H9 (cell line): ENCODE measurements around the gene SCGB1C1. TPM values are rescaled to one million over a fixed set of nuclear protein-coding genes. Genes with fewer than 3 reads are reported as not detected.

Source experiments
- DNase-seq: peaks from one replicate; pipeline ENCODE4 v3.0.0-alpha.2; 2017
- H2AFZ ChIP-seq: one replicate; pipeline ENCODE4 v1.6.1; 2013; ENCODE audit warnings: mild to moderate bottlenecking, low read length, control low read depth, moderate library complexity
- H2AK5ac ChIP-seq: 2 replicates; pipeline ENCODE4 v1.6.1; 2013; ENCODE audit warnings: low read length, control low read depth, mixed read lengths; ENCODE audit not compliant: insufficient read length
- H2BK120ac ChIP-seq: one replicate; pipeline ENCODE4 v1.6.1; 2013; ENCODE audit warnings: low read depth, mild to moderate bottlenecking, low read length, control low read depth, inconsistent platforms; ENCODE audit not compliant: poor library complexity, severe bottlenecking
- H2BK12ac ChIP-seq: 2 replicates; pipeline ENCODE4 v1.6.1; 2013; ENCODE audit warnings: low read length, control low read depth, mixed read lengths, low read depth; ENCODE audit not compliant: insufficient read length
- H2BK15ac ChIP-seq: 2 replicates; pipeline ENCODE4 v1.6.1; 2013; ENCODE audit warnings: low read depth, low read length, control low read depth
- H2BK20ac ChIP-seq: one replicate; pipeline ENCODE4 v1.6.1; 2013; ENCODE audit warnings: low read depth, mild to moderate bottlenecking, low read length, control low read depth, inconsistent platforms; ENCODE audit not compliant: poor library complexity, severe bottlenecking
- H2BK5ac ChIP-seq: 2 replicates; pipeline ENCODE4 v1.6.1; 2013; ENCODE audit warnings: low read length, control low read depth, mixed read lengths; ENCODE audit not compliant: insufficient read length
- H3K14ac ChIP-seq: 2 replicates; pipeline ENCODE4 v1.6.1; 2013; ENCODE audit warnings: low read length, control low read depth; ENCODE audit not compliant: insufficient read depth
- H3K18ac ChIP-seq: 2 replicates; pipeline ENCODE4 v1.6.1; 2013; ENCODE audit warnings: low read depth, mild to moderate bottlenecking, mixed read lengths, low read length, control low read depth; ENCODE audit not compliant: insufficient read length
- H3K23ac ChIP-seq: 2 replicates; pipeline ENCODE4 v1.6.1; 2013; ENCODE audit warnings: low read length, control low read depth, mixed read lengths, low read depth; ENCODE audit not compliant: insufficient read length
- H3K23me2 ChIP-seq: 2 replicates; pipeline ENCODE4 v1.6.1; 2013; ENCODE audit warnings: low read depth, mild to moderate bottlenecking, mixed read lengths, low read length, control low read depth; ENCODE audit not compliant: insufficient read length, poor library complexity, severe bottlenecking
- H3K27ac ChIP-seq: 2 replicates; pipeline ENCODE4 v1.5.1; 2013; ENCODE audit warnings: low read length, control low read depth, mixed read lengths, low read depth; ENCODE audit not compliant: insufficient read length
- H3K27me3 ChIP-seq: 2 replicates; pipeline ENCODE4 v1.6.1; 2013; ENCODE audit warnings: low read length, control low read depth, inconsistent platforms; ENCODE audit not compliant: insufficient read depth
- H3K4ac ChIP-seq: 2 replicates; pipeline ENCODE4 v1.6.1; 2013; ENCODE audit warnings: low read depth, mild to moderate bottlenecking, control low read depth, inconsistent platforms, low read length, moderate library complexity
- H3K4me1 ChIP-seq: 2 replicates; pipeline ENCODE4 v1.6.1; 2013; ENCODE audit warnings: low read length, control low read depth, inconsistent platforms; ENCODE audit not compliant: insufficient read depth
- H3K4me2 ChIP-seq: 2 replicates; pipeline ENCODE4 v1.6.1; 2013; ENCODE audit warnings: low read length, control low read depth, mixed read lengths; ENCODE audit not compliant: insufficient read length, insufficient read depth
- H3K56ac ChIP-seq: 2 replicates; pipeline ENCODE4 v1.6.1; 2013; ENCODE audit warnings: low read depth, mild to moderate bottlenecking, mixed read lengths, low read length, control low read depth; ENCODE audit not compliant: insufficient read length
- H3K79me1 ChIP-seq: 2 replicates; pipeline ENCODE4 v1.6.1; 2013; ENCODE audit warnings: low read depth, mild to moderate bottlenecking, moderate library complexity, low read length, control low read depth, inconsistent platforms; ENCODE audit not compliant: insufficient read depth, poor library complexity, severe bottlenecking
- H3K79me2 ChIP-seq: 2 replicates; pipeline ENCODE4 v1.6.1; 2013; ENCODE audit warnings: low read length, control low read depth, inconsistent platforms; ENCODE audit not compliant: insufficient read depth
- H3K9ac ChIP-seq: 2 replicates; pipeline ENCODE4 v1.6.1; 2013; ENCODE audit warnings: low read length, control low read depth, mixed read lengths; ENCODE audit not compliant: insufficient read length; ENCODE audit errors: extremely low read depth
- H3K9me3 ChIP-seq: one replicate; pipeline ENCODE4 v1.6.1; 2013; ENCODE audit warnings: low read depth, low read length, inconsistent platforms; ENCODE audit not compliant: control insufficient read depth
- H3T11ph ChIP-seq: one replicate; pipeline ENCODE4 v1.6.1; 2013; ENCODE audit warnings: mild to moderate bottlenecking, low read length, control low read depth, inconsistent platforms
- H4K20me1 ChIP-seq: one replicate; pipeline ENCODE4 v1.6.1; 2013; ENCODE audit not compliant: control insufficient read depth, insufficient read length, insufficient read depth
- H4K5ac ChIP-seq: 2 replicates; pipeline ENCODE4 v1.6.1; 2013; ENCODE audit warnings: low read depth, mild to moderate bottlenecking, mixed read lengths, low read length, control low read depth; ENCODE audit not compliant: insufficient read length
- H4K8ac ChIP-seq: replicated peaks from 2 replicates; pipeline ENCODE4 v1.6.1; 2013; ENCODE audit warnings: low read length, control low read depth, mixed read lengths, low read depth; ENCODE audit not compliant: insufficient read length
- H4K91ac ChIP-seq: 2 replicates; pipeline ENCODE4 v1.6.1; 2013; ENCODE audit warnings: low read depth, mild to moderate bottlenecking, moderate library complexity, mixed read lengths, low read length, control low read depth; ENCODE audit not compliant: insufficient read length
- H3K27ac Mint-ChIP-seq, 3 experiments: 2 replicates in 2 of 3; 3 replicates in 1 of 3; pipeline ENCODE4 v1.8.0; 2020 to 2021; ENCODE audit warnings: mixed read lengths in 3 of 3, mild to moderate bottlenecking in 1 of 3, moderate library complexity in 1 of 3
- H3K27me3 Mint-ChIP-seq: 2 replicates; pipeline ENCODE4 v1.8.0; 2021; ENCODE audit warnings: low read depth, mild to moderate bottlenecking, moderate library complexity, mixed read lengths
- H3K36me3 Mint-ChIP-seq, 3 experiments: 2 replicates in 2 of 3; 3 replicates in 1 of 3; pipeline ENCODE4 v1.8.0; 2020 to 2021; ENCODE audit warnings: low read depth in 3 of 3, mixed read lengths in 3 of 3; ENCODE audit not compliant: insufficient read depth in 1 of 3
- H3K4me1 Mint-ChIP-seq, 2 experiments: 2 replicates each; pipeline ENCODE4 v1.8.0; 2020; ENCODE audit warnings: mixed read lengths in 2 of 2
- H3K4me3 Mint-ChIP-seq, 2 experiments: 2 replicates in 1 of 2; 3 replicates in 1 of 2; pipeline ENCODE4 v1.8.0; 2020 to 2021; ENCODE audit warnings: mild to moderate bottlenecking in 2 of 2, mixed read lengths in 2 of 2, moderate library complexity in 1 of 2
- H3K9me3 Mint-ChIP-seq, 2 experiments: 2 replicates in 1 of 2; 3 replicates in 1 of 2; pipeline ENCODE4 v1.8.0; 2020; ENCODE audit warnings: mild to moderate bottlenecking in 2 of 2, mixed read lengths in 2 of 2, moderate library complexity in 1 of 2
- CTCF ChIP-seq: fragments of 200-600 bp; sonication (generic); conservative IDR thresholded peaks from 3 replicates; pipeline ENCODE4 v1.8.0; 2021; ENCODE audit warnings: antibody characterized with exemption, mild to moderate bottlenecking
- WGBS: extraction: QIAGEN DNeasy Blood & Tissue Kit; methylation state at CpG from one replicate; pipeline ENCODE4 v1.1.7; 2013; ENCODE audit warnings: missing lambda C conversion rate, low lambda C conversion rate, mixed read lengths; ENCODE audit not compliant: insufficient read length; ENCODE audit errors: extremely low coverage; 5-methylcytosine and 5-hydroxymethylcytosine counted together
- total RNA-seq: library from RNA; stranded (reverse); gene quantifications from 2 replicates; pipeline ENCODE4 v1.2.1, GENCODE V29; 2021

The SCGB1C1 gene
- total RNA-seq, 1 experiment from 2014 or later = not detected

GRCh38 chr11:201966-202365 is 9.1 kb downstream of the SCGB1C1 start:
- Histone ChIP-seq H3K4me2 (no peak overlapping the region), H3K27me3 (no peaks in the 10 kb centered on the region), H2AK5ac (no peak overlapping the region), H4K5ac (no peak overlapping the region), H3K27ac (no peak overlapping the region), H3T11ph (no peak overlapping the region), H3K14ac (no peak overlapping the region), H3K79me2 (no peaks in the 10 kb centered on the region; the same call in 1 of the 2 replicates), H3K18ac (no peak overlapping the region), H2BK12ac (no peak overlapping the region), H2BK15ac (no peak overlapping the region), H3K4me1 (no peaks in the 10 kb centered on the region; the same call in 1 of the 2 replicates), H3K9me3 (no peaks in the 10 kb centered on the region), H4K91ac (no peak overlapping the region), H3K9ac (no peak overlapping the region), H2BK5ac (no peak overlapping the region), H3K23ac (no peak overlapping the region), H4K8ac (no peak overlapping the region), H2BK120ac (no peak overlapping the region), H2BK20ac (no peak overlapping the region), H3K79me1 (peaks cover 5% of the 10 kb centered on the region), H3K4ac (no peak overlapping the region), H3K23me2 (peaks cover 6% of the 10 kb centered on the region), H4K20me1 (no peaks in the 10 kb centered on the region), H3K56ac (no peak overlapping the region), H2AFZ (no peak overlapping the region)
- Mint-ChIP-seq H3K27me3 (peaks cover 1% of the 10 kb centered on the region), H3K4me3 (no peak overlapping the region), H3K27ac (no peak overlapping the region; a peak in 1 of 7 replicates), H3K9me3 (peaks cover 0 to 6% of the 10 kb centered on the region in 2 experiments; a peak in 4 of 5 replicates), H3K36me3 (peaks cover 9 to 37% (median 23%) of the 10 kb centered on the region in 3 experiments), H3K4me1 (peaks cover 5 to 9% of the 10 kb centered on the region in 2 experiments)
- WGBS = no CpG with 5 or more reads among the region's 15 CpGs
- DNase-seq = no peak
- no peak for TF ChIP-seq CTCF
